D721Med (cell line): ENCODE measurements around the gene FKBP11.

Experiments used
- DNase-seq: peaks from one replicate; pipeline ENCODE4 v3.0.0; 2011; ENCODE audit warnings: low spot score; ENCODE audit not compliant: insufficient read length
- FAIRE-seq: peaks from 2 replicates; lab custom pipeline; 2011; peaks lifted over from hg19 to GRCh38; lab: Jason Lieb, UNC
- TF ChIP-seq, protein P1 (sequence below): IDR thresholded peaks from 2 replicates; pipeline ENCODE4 v1.5.1; 2012; ENCODE audit warnings: mild to moderate bottlenecking, control low read depth; ENCODE audit not compliant: insufficient read depth; ENCODE audit errors: missing control alignments

The FKBP11 gene

GRCh38 chr12:48969833-48970701 lies 44.8 kb upstream of the FKBP11 start:
- FAIRE-seq (no peak), DNase-seq (no peak)
- TF ChIP-seq, protein P1, sequence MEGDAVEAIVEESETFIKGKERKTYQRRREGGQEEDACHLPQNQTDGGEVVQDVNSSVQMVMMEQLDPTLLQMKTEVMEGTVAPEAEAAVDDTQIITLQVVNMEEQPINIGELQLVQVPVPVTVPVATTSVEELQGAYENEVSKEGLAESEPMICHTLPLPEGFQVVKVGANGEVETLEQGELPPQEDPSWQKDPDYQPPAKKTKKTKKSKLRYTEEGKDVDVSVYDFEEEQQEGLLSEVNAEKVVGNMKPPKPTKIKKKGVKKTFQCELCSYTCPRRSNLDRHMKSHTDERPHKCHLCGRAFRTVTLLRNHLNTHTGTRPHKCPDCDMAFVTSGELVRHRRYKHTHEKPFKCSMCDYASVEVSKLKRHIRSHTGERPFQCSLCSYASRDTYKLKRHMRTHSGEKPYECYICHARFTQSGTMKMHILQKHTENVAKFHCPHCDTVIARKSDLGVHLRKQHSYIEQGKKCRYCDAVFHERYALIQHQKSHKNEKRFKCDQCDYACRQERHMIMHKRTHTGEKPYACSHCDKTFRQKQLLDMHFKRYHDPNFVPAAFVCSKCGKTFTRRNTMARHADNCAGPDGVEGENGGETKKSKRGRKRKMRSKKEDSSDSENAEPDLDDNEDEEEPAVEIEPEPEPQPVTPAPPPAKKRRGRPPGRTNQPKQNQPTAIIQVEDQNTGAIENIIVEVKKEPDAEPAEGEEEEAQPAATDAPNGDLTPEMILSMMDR = no peak

DNA sequence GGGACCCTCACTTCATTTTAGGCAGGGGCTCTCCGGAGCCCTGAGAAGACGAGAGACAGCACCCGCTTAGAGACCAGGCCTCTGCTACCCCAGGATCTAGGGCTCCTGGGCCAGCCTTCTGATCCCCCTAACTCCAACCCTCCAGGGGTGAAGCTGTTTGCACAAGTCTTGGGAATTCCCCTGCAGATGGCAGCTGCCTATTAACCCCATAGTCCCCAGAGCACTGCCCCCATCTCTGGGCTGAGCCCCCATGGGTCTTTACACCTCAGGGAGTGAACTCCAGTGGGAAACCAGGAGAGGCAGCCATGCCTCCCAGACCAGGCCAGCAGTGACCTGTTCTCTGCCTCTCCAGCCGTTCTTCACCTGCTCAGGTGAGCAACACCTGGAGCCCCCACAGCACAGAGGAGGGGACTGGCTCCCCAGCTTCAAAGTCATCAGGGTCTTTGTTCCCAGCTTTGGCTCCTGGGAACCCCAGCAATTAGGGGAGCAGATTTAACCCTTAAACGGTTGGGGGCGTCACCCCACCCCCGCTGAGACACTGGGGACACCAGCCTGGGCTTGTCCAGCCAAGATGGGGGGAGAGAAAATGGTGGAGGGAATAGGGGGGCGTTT lies 44.0 kb upstream of the FKBP11 start:
- TF ChIP-seq, protein P1 = no peak
- no peak for DNase-seq
- FAIRE-seq = no peak

- FAIRE-seq = no peak
- TF ChIP-seq, protein P1 = no peak
- no peak for DNase-seq
Measured at GRCh38 chr12:48968467-48968866, 43.2 kb upstream of the FKBP11 start.

DNA sequence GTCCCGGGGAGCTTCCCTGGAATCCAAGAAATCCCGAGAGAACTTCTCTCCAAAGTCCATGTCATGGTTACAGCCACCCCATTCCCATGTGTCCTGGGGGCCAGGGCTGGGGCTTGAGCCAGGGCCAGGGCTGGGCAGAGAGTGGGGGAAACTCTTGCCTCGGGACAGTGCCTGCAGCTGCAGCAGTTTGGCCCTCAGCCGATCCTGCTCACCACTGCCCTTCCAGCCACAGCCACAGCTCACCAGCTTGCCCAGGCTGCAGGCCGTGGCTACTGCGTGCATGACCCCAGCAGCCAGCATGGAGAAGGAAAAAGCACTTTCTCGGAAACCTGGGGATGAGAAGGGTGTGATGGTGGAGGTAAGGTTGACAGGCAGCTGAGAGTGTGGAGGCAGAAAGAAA lies 42.7 kb upstream of the FKBP11 start:
- DNase-seq (no peak), FAIRE-seq (no peak)
- TF ChIP-seq, protein P1 = no peak

DNA sequence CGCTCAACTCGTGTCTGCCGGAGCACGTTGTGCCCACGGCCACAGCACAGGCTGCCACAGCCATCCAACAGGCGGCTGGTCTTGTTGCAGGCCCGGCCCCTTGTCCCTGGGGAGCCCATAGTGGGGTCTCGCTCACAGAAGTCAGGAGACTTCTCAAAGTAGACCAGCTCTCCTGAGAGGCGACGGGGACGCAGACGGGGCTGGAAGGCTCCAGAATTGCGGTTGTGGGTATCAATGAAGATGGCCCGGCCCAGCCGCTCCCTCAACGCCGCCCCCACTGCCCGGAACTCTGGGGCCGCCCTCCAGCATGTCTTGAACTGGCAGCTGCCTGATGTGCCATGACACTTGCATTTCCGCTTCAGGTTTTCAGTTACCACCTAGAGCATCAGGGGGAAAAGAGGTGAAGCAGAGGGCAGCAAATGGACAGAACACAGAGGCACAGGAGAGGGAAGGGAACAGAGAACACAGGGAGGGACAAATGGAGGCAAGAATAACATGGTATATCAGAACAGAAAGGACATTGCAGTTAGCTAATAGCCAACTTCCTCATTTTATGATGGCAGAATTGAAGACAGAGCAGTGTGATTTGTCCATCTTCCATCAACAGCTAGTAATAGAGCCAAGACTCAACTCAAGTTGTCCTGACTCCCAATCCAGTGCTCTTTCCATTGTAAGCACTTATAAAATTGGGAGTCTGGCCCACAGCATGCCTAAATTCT lies 41.0 kb upstream of the FKBP11 start:
- TF ChIP-seq, protein P1 = no peak
- no peak for DNase-seq
- no peak for FAIRE-seq

DNA sequence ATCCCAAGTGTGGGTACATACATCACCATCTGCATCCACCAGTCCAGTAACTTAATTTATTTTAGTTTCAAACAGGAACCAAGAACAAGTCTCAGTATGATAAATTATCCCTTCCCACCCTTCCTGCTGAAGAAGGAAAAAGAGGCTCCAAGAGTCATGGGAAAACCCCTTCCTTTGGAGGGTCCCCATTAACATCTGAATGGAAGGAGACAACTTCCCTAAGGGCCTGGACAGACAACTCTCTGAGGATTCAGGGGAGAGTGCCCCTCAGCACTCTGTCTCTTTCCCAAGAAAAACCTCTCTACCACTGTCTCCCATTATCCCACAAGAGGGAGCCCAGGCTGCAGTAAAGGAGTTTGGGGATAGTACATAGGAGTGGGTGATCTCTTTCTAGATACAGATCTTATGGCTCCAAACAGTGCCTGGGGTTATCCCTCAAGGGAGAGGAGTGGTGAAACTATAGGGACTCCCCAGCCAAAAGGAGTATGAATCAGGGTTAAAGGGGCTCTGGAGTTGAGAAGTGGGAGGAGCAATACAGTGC lies 40.1 kb upstream of the FKBP11 start:
- no peak for DNase-seq
- TF ChIP-seq, protein P1 = peak; percentile 27
- no peak for FAIRE-seq
